KMS-11 (cell line): ENCODE data around the gene RSPRY1.

Experiments used
- H2AFZ ChIP-seq: fragments of 200-600 bp; sonication (generic); 2 replicates; pipeline ENCODE4 v1.6.1; 2016; ENCODE audit warnings: antibody characterized with exemption, mixed run types, low read depth
- H3K27ac ChIP-seq: fragments of 200-600 bp; sonication (generic); 2 replicates; pipeline ENCODE4 v1.6.1; 2016; ENCODE audit warnings: mild to moderate bottlenecking, mixed run types
- H3K27me3 ChIP-seq: fragments of 200-600 bp; sonication (generic); 2 replicates; pipeline ENCODE4 v1.6.1; 2017; ENCODE audit warnings: mild to moderate bottlenecking, low read depth, mixed run types, moderate library complexity; ENCODE audit not compliant: insufficient read depth
- H3K36me3 ChIP-seq: fragments of 200-600 bp; sonication (generic); 2 replicates; pipeline ENCODE4 v1.6.1; 2017; ENCODE audit warnings: mild to moderate bottlenecking, mixed run types; ENCODE audit not compliant: insufficient read depth
- H3K4me1 ChIP-seq: fragments of 200-600 bp; sonication (generic); 2 replicates; pipeline ENCODE4 v1.6.1; 2016; ENCODE audit warnings: mild to moderate bottlenecking, low read depth, mixed run types; ENCODE audit not compliant: poor library complexity, severe bottlenecking
- H3K4me2 ChIP-seq: fragments of 200-600 bp; sonication (generic); 2 replicates; pipeline ENCODE4 v1.7.0; 2016; ENCODE audit warnings: mild to moderate bottlenecking, mixed run types
- H3K4me3 ChIP-seq: fragments of 200-600 bp; sonication (generic); IDR thresholded peaks from 2 replicates; pipeline ENCODE4 v1.6.1; 2017; ENCODE audit warnings: low read depth, low read length, mixed read lengths; ENCODE audit not compliant: insufficient read depth
- H3K79me2 ChIP-seq: fragments of 200-600 bp; sonication (generic); 2 replicates; pipeline ENCODE4 v1.6.1; 2016; ENCODE audit warnings: low read depth, mixed run types; ENCODE audit not compliant: insufficient read depth
- H3K9ac ChIP-seq: fragments of 200-600 bp; sonication (generic); 2 replicates; pipeline ENCODE4 v1.6.1; 2016; ENCODE audit warnings: mild to moderate bottlenecking, mixed run types
- H4K20me1 ChIP-seq: fragments of 200-600 bp; sonication (generic); 2 replicates; pipeline ENCODE4 v1.6.1; 2016; ENCODE audit warnings: mild to moderate bottlenecking, mixed run types; ENCODE audit not compliant: insufficient read depth
- CTCF ChIP-seq: fragments of 200-600 bp; sonication (generic); conservative IDR thresholded peaks from 2 replicates; pipeline ENCODE4 v1.6.1; 2017; ENCODE audit warnings: low read depth, mild to moderate bottlenecking, antibody characterized with exemption, low read length, moderate library complexity, mixed read lengths

The RSPRY1 gene

GRCh38 chr16:57157533-57157932 lies 28.6 kb upstream of the RSPRY1 start:
- Histone ChIP-seq H3K36me3 (no peaks in the 10 kb centered on the region; the same call in 1 of the 2 replicates), H2AFZ (no peak overlapping the region), H3K9ac (no peak overlapping the region), H3K27me3 (no peaks in the 10 kb centered on the region), H3K4me3 (no peak overlapping the region), H3K79me2 (no peaks in the 10 kb centered on the region), H3K4me2 (no peak overlapping the region), H3K27ac (no peak overlapping the region), H3K4me1 (peaks cover 10% of the 10 kb centered on the region), H4K20me1 (no peaks in the 10 kb centered on the region)
- TF ChIP-seq CTCF: no peak

- H3K36me3 ChIP-seq: no peaks in the 10 kb centered on the region; the same call in 1 of the 2 replicates
Measured at GRCh38 chr16:57159447-57159846, 26.7 kb upstream of the RSPRY1 start.

GRCh38 chr16:57163842-57164241 lies 22.3 kb upstream of the RSPRY1 start:
- H3K36me3 ChIP-seq: no peaks in the 10 kb centered on the region; the same call in 1 of the 2 replicates

More at GRCh38 chr16:57159447-57159846, 26.7 kb upstream of the RSPRY1 start:
- H4K20me1 ChIP-seq: no peaks in the 10 kb centered on the region
- no peak for TF ChIP-seq CTCF
- H2AFZ ChIP-seq: no peak overlapping the region
- no peak overlapping the region for H3K4me3 ChIP-seq
- H3K27ac ChIP-seq: no peak overlapping the region
- H3K4me1 ChIP-seq: peaks cover 5% of the 10 kb centered on the region
- H3K9ac ChIP-seq: no peak overlapping the region
- no peaks in the 10 kb centered on the region for H3K27me3 ChIP-seq
- H3K4me2 ChIP-seq: no peak overlapping the region
- H3K79me2 ChIP-seq: no peaks in the 10 kb centered on the region

GRCh38 chr16:57165483-57165882 lies 20.6 kb upstream of the RSPRY1 start:
- TF ChIP-seq CTCF: no peak
- no peaks in the 10 kb centered on the region for H3K27me3 ChIP-seq
- no peaks in the 10 kb centered on the region; the same call in 1 of the 2 replicates for H3K36me3 ChIP-seq
- no peak overlapping the region for H3K9ac ChIP-seq
- peak overlapping the region; percentile 34; the same call in 1 of the 2 replicates for H3K4me2 ChIP-seq
- H3K4me1 ChIP-seq: peaks cover 42% of the 10 kb centered on the region
- H3K27ac ChIP-seq: no peak overlapping the region; the same call in 1 of the 2 replicates
- H4K20me1 ChIP-seq: no peaks in the 10 kb centered on the region
- H3K79me2 ChIP-seq: no peaks in the 10 kb centered on the region
- H3K4me3 ChIP-seq: no peak overlapping the region
- H2AFZ ChIP-seq: no peak overlapping the region

More at GRCh38 chr16:57163842-57164241, 22.3 kb upstream of the RSPRY1 start:
- no peaks in the 10 kb centered on the region for H3K79me2 ChIP-seq
- no peak overlapping the region for H3K4me2 ChIP-seq
- no peak for TF ChIP-seq CTCF
- H3K27me3 ChIP-seq: no peaks in the 10 kb centered on the region
- no peak overlapping the region for H3K4me3 ChIP-seq
- peaks cover 42% of the 10 kb centered on the region for H3K4me1 ChIP-seq
- no peaks in the 10 kb centered on the region for H4K20me1 ChIP-seq
- no peak overlapping the region for H3K9ac ChIP-seq
- H2AFZ ChIP-seq: no peak overlapping the region
- H3K27ac ChIP-seq: no peak overlapping the region
